Measurements from ENCODE around the gene SNCB. TPM values are rescaled to one million over a fixed set of nuclear protein-coding genes. Genes with fewer than 3 reads are reported as not detected.
A peak's percentile ranks its signal among the peaks of the same experiment; 100 is the strongest.

Gene SNCB
- total RNA-seq, 2 experiments from 2014 or later, result not detected

GRCh38 chr5:176659512-176659839 is 29.1 kb upstream of the SNCB start:
- Mint-ChIP-seq H3K4me3 (no peak overlapping the region), H3K36me3 (ENCODE audit: low read depth) (peaks cover 2% of the 10 kb centered on the region), H3K4me1 (ENCODE audit: low read depth) (peaks cover 29% of the 10 kb centered on the region), H3K9me3 (no peaks in the 10 kb centered on the region), H3K27ac (peak overlapping the region; percentile 21), H3K27me3 (ENCODE audit: low read depth) (no peaks in the 10 kb centered on the region)
- CTCF ChIA-PET, result interaction anchor here (0.6 to 4.6 kb wide), 20 partner anchors 8 to 611 kb away, joined by 3 to 69 read pairs (median 4); partner anchors contain the start of genes FGFR4 and TSPAN17
- intact Hi-C loops (cut with micrococcal nuclease), result loop anchor here (5.0 kb wide), 2 partner anchors 153 to 243 kb away; partner anchors contain the start of gene UNC5A
- no peak for DNase-seq

DNA sequence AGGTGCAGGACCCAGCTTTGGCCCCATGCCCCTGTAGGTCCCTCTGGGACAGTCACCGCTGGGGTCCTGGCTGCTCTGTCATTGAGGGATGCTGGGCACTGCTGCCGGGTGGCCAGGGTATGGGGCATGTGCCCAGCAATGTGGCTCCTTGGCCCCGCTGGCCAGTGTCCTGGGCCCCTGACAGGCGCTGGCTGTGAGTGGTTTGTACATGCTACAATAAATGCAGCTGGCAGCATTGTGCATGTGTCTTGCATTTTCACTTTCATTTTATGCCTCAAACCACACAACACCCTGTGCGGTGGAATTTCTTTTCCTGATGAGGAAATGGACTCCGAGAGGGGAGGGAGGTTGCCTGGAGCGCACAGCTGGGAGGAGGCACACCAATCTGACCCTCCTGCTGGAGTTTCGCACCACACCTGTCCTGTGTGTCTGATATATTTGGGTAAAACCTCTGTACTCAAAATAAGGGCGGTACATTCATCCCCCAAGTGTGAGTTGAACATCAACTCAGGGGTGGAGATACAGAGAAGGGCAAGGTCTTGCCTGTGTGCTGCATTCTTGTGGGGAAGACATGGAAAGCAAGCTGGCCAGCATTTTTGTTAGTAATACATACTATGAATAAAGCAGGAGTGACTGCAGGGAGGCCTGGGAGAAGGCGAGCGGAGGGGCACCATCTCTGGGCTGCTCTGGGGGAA is 28.6 kb upstream of the SNCB start:
- no peaks in the 10 kb centered on the region for H3K9me3 Mint-ChIP-seq

DNA sequence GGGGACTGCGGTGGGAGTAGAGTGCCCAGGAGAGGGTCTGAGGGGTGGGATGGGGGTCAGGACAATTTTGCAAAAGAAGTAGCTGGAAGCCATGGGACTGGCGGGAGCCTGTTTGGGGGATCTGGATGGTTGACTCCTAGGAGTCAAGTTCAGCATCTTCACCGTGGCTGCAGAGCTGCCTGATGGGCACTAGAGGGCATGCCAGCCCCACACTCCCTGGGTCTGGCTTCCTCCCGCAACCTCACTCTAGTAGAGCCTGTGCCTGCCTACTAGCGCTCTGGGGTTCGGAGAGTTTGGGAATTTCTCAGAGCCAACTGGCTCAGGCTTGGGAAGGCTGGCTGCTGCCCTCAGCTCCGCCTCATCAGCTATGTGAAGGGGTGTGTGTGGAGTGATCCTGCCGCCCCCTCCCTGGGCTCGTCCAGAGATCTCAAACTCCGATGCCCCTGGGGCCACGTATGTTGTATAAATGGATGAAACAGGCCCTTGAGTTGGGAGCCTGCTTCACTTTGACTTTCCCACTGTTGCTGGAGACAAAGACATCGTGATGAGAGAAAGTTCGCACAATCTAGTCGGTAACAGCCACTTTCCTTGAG is 27.8 kb upstream of the SNCB start:
- Mint-ChIP-seq H3K4me3 (no peak overlapping the region), H3K27me3 (ENCODE audit: low read depth) (no peaks in the 10 kb centered on the region), H3K36me3 (ENCODE audit: low read depth) (peaks cover 7% of the 10 kb centered on the region), H3K4me1 (ENCODE audit: low read depth) (peaks cover 41% of the 10 kb centered on the region), H3K27ac (no peak overlapping the region), H3K9me3 (no peaks in the 10 kb centered on the region)
- DNase-seq, result peak; percentile 81
- CTCF ChIA-PET, result interaction anchor here (0.6 to 4.6 kb wide), 25 partner anchors 8 to 456 kb away, joined by 3 to 69 read pairs (median 4); partner anchors contain the start of gene TSPAN17
- intact Hi-C loops (cut with micrococcal nuclease), result loop anchor here (1.0 to 5.0 kb wide), 3 partner anchors 154 to 454 kb away; partner anchors contain the start of gene UNC5A

More for the DNA sequence above, 28.6 kb upstream of the SNCB start:
- H3K27me3 Mint-ChIP-seq (ENCODE audit: low read depth), result no peaks in the 10 kb centered on the region
- CTCF ChIA-PET, result interaction anchor here (0.6 to 4.6 kb wide), 16 partner anchors 9 to 361 kb away, joined by 3 to 69 read pairs (median 4); partner anchors contain the start of gene TSPAN17
- H3K36me3 Mint-ChIP-seq (ENCODE audit: low read depth), result peaks cover 2% of the 10 kb centered on the region
- peak overlapping the region; percentile 28 for H3K4me3 Mint-ChIP-seq
- H3K27ac Mint-ChIP-seq, result peak overlapping the region; percentile 21
- intact Hi-C loops (cut with micrococcal nuclease), result loop anchor here (1.0 to 5.0 kb wide), 3 partner anchors 153 to 453 kb away; partner anchors contain the start of gene UNC5A
- peaks cover 34% of the 10 kb centered on the region for H3K4me1 Mint-ChIP-seq (ENCODE audit: low read depth)
- DNase-seq, result peak; percentile 42

- intact Hi-C loops (cut with micrococcal nuclease), result loop anchor here (5.0 kb wide), 2 partner anchors 156 to 246 kb away; partner anchors contain the start of gene UNC5A
- Mint-ChIP-seq H3K36me3 (ENCODE audit: low read depth) (peaks cover 7% of the 10 kb centered on the region), H3K27me3 (ENCODE audit: low read depth) (no peaks in the 10 kb centered on the region), H3K4me1 (ENCODE audit: low read depth) (peaks cover 56% of the 10 kb centered on the region), H3K9me3 (no peaks in the 10 kb centered on the region), H3K4me3 (no peak overlapping the region), H3K27ac (no peak overlapping the region)
- CTCF ChIA-PET, result interaction anchor here (1.6 to 4.6 kb wide), 2 partner anchors 7 to 9 kb away, joined by 3 to 69 read pairs; partner anchors contain the start of gene TSPAN17
- no peak for DNase-seq
Measured at GRCh38 chr5:176656467-176656990, 26.2 kb upstream of the SNCB start.

DNA sequence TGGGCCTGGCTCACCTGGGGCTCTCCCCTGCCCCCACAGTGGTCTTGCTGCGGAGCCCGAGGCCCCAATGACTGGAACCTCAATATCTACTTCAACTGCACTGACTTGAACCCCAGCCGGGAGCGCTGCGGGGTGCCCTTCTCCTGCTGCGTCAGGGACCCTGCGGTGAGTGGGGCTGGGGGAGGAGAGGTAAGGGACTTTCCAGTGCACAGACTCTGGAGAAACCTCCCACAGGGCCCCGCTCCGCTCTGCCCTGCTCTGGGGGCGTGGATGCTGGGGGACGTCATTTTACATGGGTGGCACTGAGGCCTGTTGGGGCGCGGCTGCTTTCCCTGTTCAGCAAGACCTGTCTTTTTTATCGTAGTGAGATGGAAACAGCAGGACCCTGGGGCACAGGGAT is 24.5 kb upstream of the SNCB start:
- Mint-ChIP-seq H3K36me3 (ENCODE audit: low read depth) (peaks cover 7% of the 10 kb centered on the region), H3K4me1 (ENCODE audit: low read depth) (peaks cover 61% of the 10 kb centered on the region), H3K27me3 (ENCODE audit: low read depth) (no peaks in the 10 kb centered on the region), H3K9me3 (no peaks in the 10 kb centered on the region), H3K4me3 (no peak overlapping the region), H3K27ac (no peak overlapping the region)
- intact Hi-C loops (cut with micrococcal nuclease), result loop anchor here (5.0 kb wide), 2 partner anchors 157 to 247 kb away; partner anchors contain the start of gene UNC5A
- CTCF ChIA-PET, result interaction anchor here (0.6 kb wide), 1 partner anchor 335 kb away, joined by 6 read pairs; no protein-coding TSS in a partner anchor
- DNase-seq, result no peak

- CTCF ChIA-PET, result interaction anchor here (0.5 to 0.6 kb wide), 2 partner anchors 22 to 71 kb away, joined by 3 read pairs; no protein-coding TSS in a partner anchor
- H3K4me1 Mint-ChIP-seq (ENCODE audit: low read depth), result peaks cover 60% of the 10 kb centered on the region
- DNase-seq, result peak; percentile 73
- H3K36me3 Mint-ChIP-seq (ENCODE audit: low read depth), result peaks cover 7% of the 10 kb centered on the region
- peak overlapping the region; percentile 8 for H3K27ac Mint-ChIP-seq
- H3K9me3 Mint-ChIP-seq, result no peaks in the 10 kb centered on the region
- H3K27me3 Mint-ChIP-seq (ENCODE audit: low read depth), result no peaks in the 10 kb centered on the region
- H3K4me3 Mint-ChIP-seq, result no peak overlapping the region
- intact Hi-C loops (cut with micrococcal nuclease), result no loop called here
Measured at GRCh38 chr5:176653401-176654385, 23.4 kb upstream of the SNCB start.

GRCh38 chr5:176652136-176652535 is 21.8 kb upstream of the SNCB start:
- Mint-ChIP-seq H3K27me3 (ENCODE audit: low read depth) (no peaks in the 10 kb centered on the region), H3K4me1 (ENCODE audit: low read depth) (peaks cover 58% of the 10 kb centered on the region), H3K9me3 (no peaks in the 10 kb centered on the region), H3K4me3 (no peak overlapping the region), H3K27ac (no peak overlapping the region), H3K36me3 (ENCODE audit: low read depth) (peaks cover 7% of the 10 kb centered on the region)
- intact Hi-C loops (cut with micrococcal nuclease), result no loop called here
- no peak for DNase-seq
- CTCF ChIA-PET, result interaction anchor here (7.0 kb wide), 1 partner anchor 7 kb away, joined by 69 read pairs; no protein-coding TSS in a partner anchor

- CTCF ChIA-PET, result interaction anchor here (0.8 to 7.0 kb wide), 2 partner anchors 8 to 17 kb away, joined by 3 to 69 read pairs; no protein-coding TSS in a partner anchor
- intact Hi-C loops (cut with micrococcal nuclease), result no loop called here
- no peaks in the 10 kb centered on the region for H3K27me3 Mint-ChIP-seq (ENCODE audit: low read depth)
- no peak overlapping the region for H3K27ac Mint-ChIP-seq
- peaks cover 7% of the 10 kb centered on the region for H3K36me3 Mint-ChIP-seq (ENCODE audit: low read depth)
- peaks cover 63% of the 10 kb centered on the region for H3K4me1 Mint-ChIP-seq (ENCODE audit: low read depth)
- no peaks in the 10 kb centered on the region for H3K9me3 Mint-ChIP-seq
- no peak for DNase-seq
- no peak overlapping the region for H3K4me3 Mint-ChIP-seq
Measured at GRCh38 chr5:176651472-176651980, 21.2 kb upstream of the SNCB start.

DNA sequence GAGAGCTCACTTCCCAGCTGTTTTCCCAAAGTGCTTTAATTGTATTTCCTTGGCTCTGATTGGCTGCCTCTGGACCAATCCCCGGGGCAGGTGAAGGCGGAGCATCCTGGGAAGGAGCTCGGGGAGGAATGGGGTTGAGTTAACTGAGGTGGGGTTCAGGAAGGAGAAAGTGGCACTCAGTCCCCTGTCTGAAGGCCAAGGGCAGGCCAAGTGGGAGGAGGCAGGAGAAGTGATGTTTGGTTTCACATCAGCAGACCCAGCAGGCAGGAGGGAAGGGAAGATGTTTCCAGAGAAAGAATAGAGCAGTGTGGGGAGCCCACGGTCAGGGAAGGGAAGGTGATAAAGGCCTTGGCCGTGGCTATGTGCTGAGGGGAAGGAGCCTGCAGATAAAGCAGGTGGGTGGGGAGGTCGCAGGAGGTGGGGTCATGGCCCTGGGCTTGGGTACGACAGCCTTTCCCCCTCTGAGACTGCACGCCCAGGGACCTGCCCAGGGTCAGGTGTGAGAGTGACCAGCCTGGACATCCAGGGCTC is 20.1 kb upstream of the SNCB start:
- CTCF ChIA-PET, result interaction anchor here (0.8 to 7.0 kb wide), 2 partner anchors 9 to 16 kb away, joined by 3 to 69 read pairs; no protein-coding TSS in a partner anchor
- Mint-ChIP-seq H3K4me3 (no peak overlapping the region), H3K27ac (no peak overlapping the region), H3K36me3 (ENCODE audit: low read depth) (peaks cover 7% of the 10 kb centered on the region), H3K4me1 (ENCODE audit: low read depth) (peaks cover 69% of the 10 kb centered on the region), H3K9me3 (no peaks in the 10 kb centered on the region), H3K27me3 (ENCODE audit: low read depth) (no peaks in the 10 kb centered on the region)
- DNase-seq, result no peak
- intact Hi-C loops (cut with micrococcal nuclease), result no loop called here

GRCh38 chr5:176648474-176649194 is 18.3 kb upstream of the SNCB start:
- peak; percentile 20 for DNase-seq
- Mint-ChIP-seq H3K4me3 (peak overlapping the region; percentile 86), H3K27ac (no peak overlapping the region), H3K27me3 (ENCODE audit: low read depth) (no peaks in the 10 kb centered on the region), H3K36me3 (ENCODE audit: low read depth) (peaks cover 5% of the 10 kb centered on the region), H3K4me1 (ENCODE audit: low read depth) (peaks cover 57% of the 10 kb centered on the region), H3K9me3 (no peaks in the 10 kb centered on the region)
- intact Hi-C loops (cut with micrococcal nuclease), result loop anchor here (2.0 to 10.0 kb wide), 2 partner anchors 374 to 666 kb away; partner anchors contain the start of genes MXD3 and ZNF346
- CTCF ChIA-PET, result interaction anchor here (7.0 kb wide), 1 partner anchor 10 kb away, joined by 69 read pairs; no protein-coding TSS in a partner anchor

All from activated naive CD4-positive, alpha-beta T cell treated with anti-CD3 and anti-CD28 coated beads for 36 hours (primary cell).